Right lobe of liver (tissue), 6 donors: ENCODE measurements around the gene LRRC10. TPM values are rescaled to one million over a fixed set of nuclear protein-coding genes. Genes with fewer than 3 reads are reported as not detected.
A peak's percentile ranks its signal among the peaks of the same experiment; 100 is the strongest.

Source experiments
- ATAC-seq, 4 donors: fragments of 200-7000 bp; cut with Tn5 transposase; one replicate each; pipeline ENCODE4 v1.9.1; 2020; ENCODE audit warnings: mild to moderate bottlenecking in 4 of 4, moderate library complexity in 4 of 4
- DNase-seq, 3 donors: peaks; one replicate each; pipeline ENCODE4 v3.0.0-alpha.2; 2020
- H3K27ac ChIP-seq, 3 donors: fragments of 200-600 bp; one replicate each; pipeline ENCODE4 v1.8.0; 2022
- H3K27me3 ChIP-seq, 2 donors: fragments of 200-600 bp; one replicate each; pipeline ENCODE4 v1.8.0; 2022
- H3K36me3 ChIP-seq, 4 donors: fragments of 200-600 bp; sonication (generic) in 1 of 4; one replicate each; pipeline versions ENCODE4 v1.5.1 to v1.8.0; 2017 to 2022; ENCODE audit warnings: control low read depth in 1 of 4
- H3K4me1 ChIP-seq, 4 donors: fragments of 200-600 bp; sonication (generic) in 1 of 4; one replicate each; pipeline versions ENCODE4 v1.5.1 to v1.8.0; 2017 to 2022; ENCODE audit warnings: control low read depth in 1 of 4
- H3K4me3 ChIP-seq, 3 donors: fragments of 200-600 bp; one replicate each; pipeline ENCODE4 v1.8.0; 2022
- H3K9me3 ChIP-seq, 4 donors: fragments of 200-600 bp; sonication (generic) in 1 of 4; one replicate each; pipeline versions ENCODE4 v1.5.1 to v1.8.0; 2017 to 2022; ENCODE audit warnings: control low read depth in 1 of 4
- POLR2A ChIP-seq: fragments of 450-650 bp; IDR thresholded peaks from one replicate; pipeline ENCODE4 v1.6.1; 2017; ENCODE audit warnings: antibody characterized with exemption, mild to moderate bottlenecking
- WGBS: methylation state at CpG from one replicate; pipeline ENCODE4 v1.1.6; 2018; ENCODE audit warnings: low coverage, low lambda C conversion rate; ENCODE audit not compliant: insufficient coverage; ENCODE audit errors: missing lambda C conversion rate; 5-methylcytosine and 5-hydroxymethylcytosine counted together
- intact Hi-C, 2 donors: fragments of 100-400 bp; cut with DNase I; formaldehyde crosslinking; loops; one replicate each; pipeline versions ENCODE4 v1.11.2 to v1.14.1; 2022
- microRNA-seq, 2 donors: library from miRNA; unstranded; fragments of <30 nt; microRNA quantifications; one replicate each; pipeline ENCODE4, GENCODE V29; 2019 to 2020
- small RNA-seq, 2 experiments: library from RNA; depleted of rRNA; stranded (forward); fragments of <200 nt; gene quantifications; one replicate each; pipeline ENCODE3, GENCODE V24; 2016
- total RNA-seq, 6 experiments: library from RNA; depleted of rRNA in 2 of 6; stranded (reverse); fragments of >200 nt in 2 of 6; fragmentation: NEBNext Ultra II Directional in 3 of 6; extraction: Animal tissue kit (Norgen Biotek cat#: 25700) in 3 of 6; gene quantifications; one replicate each; pipeline versions ENCODE4 v1.1.0 to v1.2.4, GENCODE V29; 2016 to 2023
- TF ChIP-seq, protein P1 (sequence below), 4 donors: fragments of 200-600 bp in 3 of 4; fragments of 450-650 bp in 1 of 4; IDR thresholded peaks; one replicate each; pipeline versions ENCODE4 v1.5.1 to v1.8.0; 2016 to 2022; ENCODE audit warnings: antibody characterized with exemption in 4 of 4, mild to moderate bottlenecking in 2 of 4
- donor health status: DM: no; HTN: yes; CAD: no.
- donor health status: DM: no; HTN: no; CAD: no.
- donor health status: DM: no; HTN: no; CAD: no.
- donor health status: DM: no; HTN: yes; CAD: no.
- donor health status: DM: no; HTN: yes; CAD: no.

Gene LRRC10
- total RNA-seq, 6 experiments from 2014 or later, result not detected

DNA sequence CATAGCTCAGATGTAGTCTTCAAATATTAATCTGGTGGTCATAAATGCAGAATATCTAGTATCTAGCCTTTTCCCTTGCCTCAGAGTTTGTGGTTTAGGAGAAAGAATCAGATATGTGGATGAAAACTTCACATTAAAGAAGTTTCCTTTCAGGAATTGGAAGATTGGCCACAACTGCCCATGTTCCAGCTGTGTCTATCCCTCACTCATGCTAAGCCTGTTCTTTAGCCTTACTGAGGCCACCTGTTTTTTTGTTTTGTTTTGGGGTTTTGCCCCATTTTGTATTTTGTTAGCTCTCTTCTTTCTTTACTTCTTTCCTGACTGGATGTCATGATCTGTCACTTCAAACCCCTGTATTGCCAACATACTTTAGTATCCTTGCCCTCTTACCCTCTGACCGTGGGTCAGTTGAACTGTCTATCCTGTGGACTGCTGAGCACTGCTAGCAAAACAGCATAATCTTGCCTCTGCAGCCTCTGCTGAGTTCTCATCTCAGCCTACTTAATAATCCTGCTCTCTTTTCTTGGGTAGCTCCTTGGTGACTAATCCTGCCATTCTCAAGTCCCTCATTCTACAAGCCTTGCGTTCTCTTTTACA lies 47.4 kb downstream of the LRRC10 start:
- ATAC-seq (peak in 3 of 4 donors; percentile 60 to 95 (median 65)), DNase-seq (no peak)
- no peak overlapping the region for H3K27ac ChIP-seq
- H3K27me3 ChIP-seq, result no peaks in the 10 kb centered on the region
- no peaks in the 10 kb centered on the region for H3K9me3 ChIP-seq
- 65% methylated on average over 2 of the region's 2 CpGs for WGBS
- intact Hi-C loops, result no loop called here
- no peak for TF ChIP-seq POLR2A
- TF ChIP-seq, protein P1, sequence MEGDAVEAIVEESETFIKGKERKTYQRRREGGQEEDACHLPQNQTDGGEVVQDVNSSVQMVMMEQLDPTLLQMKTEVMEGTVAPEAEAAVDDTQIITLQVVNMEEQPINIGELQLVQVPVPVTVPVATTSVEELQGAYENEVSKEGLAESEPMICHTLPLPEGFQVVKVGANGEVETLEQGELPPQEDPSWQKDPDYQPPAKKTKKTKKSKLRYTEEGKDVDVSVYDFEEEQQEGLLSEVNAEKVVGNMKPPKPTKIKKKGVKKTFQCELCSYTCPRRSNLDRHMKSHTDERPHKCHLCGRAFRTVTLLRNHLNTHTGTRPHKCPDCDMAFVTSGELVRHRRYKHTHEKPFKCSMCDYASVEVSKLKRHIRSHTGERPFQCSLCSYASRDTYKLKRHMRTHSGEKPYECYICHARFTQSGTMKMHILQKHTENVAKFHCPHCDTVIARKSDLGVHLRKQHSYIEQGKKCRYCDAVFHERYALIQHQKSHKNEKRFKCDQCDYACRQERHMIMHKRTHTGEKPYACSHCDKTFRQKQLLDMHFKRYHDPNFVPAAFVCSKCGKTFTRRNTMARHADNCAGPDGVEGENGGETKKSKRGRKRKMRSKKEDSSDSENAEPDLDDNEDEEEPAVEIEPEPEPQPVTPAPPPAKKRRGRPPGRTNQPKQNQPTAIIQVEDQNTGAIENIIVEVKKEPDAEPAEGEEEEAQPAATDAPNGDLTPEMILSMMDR (IDR thresholded peaks at IDR 0.05), result no peak
- H3K36me3 ChIP-seq, result peaks cover 0 to 5% (median 2%) of the 10 kb centered on the region in 4 donors
- peaks cover 0 to 9% (median 0%) of the 10 kb centered on the region in 4 donors for H3K4me1 ChIP-seq
- H3K4me3 ChIP-seq, result no peak overlapping the region

Small RNA genes lying within 50 kb of the gene (microRNA-seq; reads per million reads assigned to microRNA genes)
- 0 reads per million in 2 donors for gene MIR3913-1
- gene MIR3913-2, result 0 reads per million in 2 donors

Small RNA genes lying within 50 kb of the gene (small RNA-seq; reads per million reads assigned to genes)
- gene MIR3913-1, result 4.2 to 6.6 reads per million in 2 experiments

Other genes with a start within 250 kb of the LRRC10 start
- 10 to 100 TPM; 13.8 to 27.8 (median 15.8) TPM for gene FRS2, start 140.5 kb downstream of the LRRC10 start, total RNA-seq
- gene CCT2, start 25.4 kb downstream of the LRRC10 start, total RNA-seq, result 10 to 100 TPM; 39.8 to 81.9 (median 54.3) TPM
- not detected for gene BEST3, start 88.4 kb upstream of the LRRC10 start, total RNA-seq
- 10 to 100 TPM; 13.8 to 16.7 (median 14.5) TPM for gene RAB3IP, start 128.0 kb upstream of the LRRC10 start, total RNA-seq
- gene MYRFL, start 214.3 kb upstream of the LRRC10 start, total RNA-seq, result under 1 TPM in 4 of 6 experiments, not detected in 2; 0.11 to 0.21 (median 0.17) TPM